VCaP (cell line): Measurements from ENCODE around the gene ATP11A.

Experiments used
- H3K27ac ChIP-seq: fragments of 450-650 bp; 2 replicates; pipeline ENCODE4 v1.5.1; 2017
- CTCF ChIP-seq: fragments of 450-650 bp; conservative IDR thresholded peaks from 2 replicates; pipeline ENCODE4 v1.5.1; 2017; ENCODE audit warnings: mild to moderate bottlenecking, moderate library complexity

The ATP11A gene

GRCh38 chr13:112746044-112746443 lies 56.2 kb downstream of the ATP11A start:
- no peak for TF ChIP-seq CTCF
- H3K27ac ChIP-seq = peak overlapping the region; percentile 41

- H3K27ac ChIP-seq = no peak overlapping the region
- no peak for TF ChIP-seq CTCF
These were observed 57.4 kb downstream of the ATP11A start for GRCh38 chr13:112747256-112747655.

GRCh38 chr13:112748947-112749735 lies 59.3 kb downstream of the ATP11A start:
- no peak overlapping the region for H3K27ac ChIP-seq

GRCh38 chr13:112750570-112750969 lies 60.7 kb downstream of the ATP11A start:
- no peak for TF ChIP-seq CTCF
- no peak overlapping the region for H3K27ac ChIP-seq

More at GRCh38 chr13:112748947-112749735, 59.3 kb downstream of the ATP11A start:
- TF ChIP-seq CTCF = no peak

- H3K27ac ChIP-seq = no peak overlapping the region
- TF ChIP-seq CTCF = no peak
These were observed 61.8 kb downstream of the ATP11A start for GRCh38 chr13:112751617-112752016.

- TF ChIP-seq CTCF = no peak
- no peak overlapping the region for H3K27ac ChIP-seq
These were observed 62.4 kb downstream of the ATP11A start for GRCh38 chr13:112752211-112752610.

GRCh38 chr13:112752711-112753541 lies 63.1 kb downstream of the ATP11A start:
- H3K27ac ChIP-seq = no peak overlapping the region
- no peak for TF ChIP-seq CTCF
